Stimulated activated CD4-positive, alpha-beta T cell treated with anti-CD3 and anti-CD28 coated beads, Interleukin-15, amount 100 ng/mL, for 1 hour (primary cell): ENCODE results near the gene FLT3.
"Not testable (repeated sequence)": the region's sequence is repeated elsewhere in the genome, so short reads cannot be mapped to it uniquely, and the experiment has no call there.

Experiments used
- DNase-seq, 2 donors: peaks; one replicate each; pipeline ENCODE4 v3.0.0-alpha.2; 2020; ENCODE audit warnings: low read depth in 1 of 2, low spot score in 1 of 2

Gene FLT3

DNA sequence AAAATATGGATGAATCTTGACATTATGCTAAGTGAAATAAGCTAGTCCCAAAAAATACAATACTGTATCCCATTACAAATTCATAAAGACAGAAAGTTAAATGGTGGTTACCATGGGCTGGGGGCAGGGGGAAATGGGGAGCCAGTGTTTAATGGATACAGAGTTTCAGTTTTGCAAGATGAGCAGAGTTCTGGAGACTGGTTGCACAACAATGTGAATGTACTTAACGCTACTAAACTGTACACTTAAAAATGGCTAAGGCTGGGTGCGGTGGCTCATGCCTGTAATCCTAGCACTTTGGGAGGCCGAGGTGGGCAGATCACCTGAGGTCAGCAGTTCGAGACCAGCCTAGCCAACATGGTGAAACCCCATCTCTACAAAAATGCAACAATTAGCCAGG is 1.5 kb upstream of the FLT3 start:
- DNase-seq: not testable (repeated sequence)

DNA sequence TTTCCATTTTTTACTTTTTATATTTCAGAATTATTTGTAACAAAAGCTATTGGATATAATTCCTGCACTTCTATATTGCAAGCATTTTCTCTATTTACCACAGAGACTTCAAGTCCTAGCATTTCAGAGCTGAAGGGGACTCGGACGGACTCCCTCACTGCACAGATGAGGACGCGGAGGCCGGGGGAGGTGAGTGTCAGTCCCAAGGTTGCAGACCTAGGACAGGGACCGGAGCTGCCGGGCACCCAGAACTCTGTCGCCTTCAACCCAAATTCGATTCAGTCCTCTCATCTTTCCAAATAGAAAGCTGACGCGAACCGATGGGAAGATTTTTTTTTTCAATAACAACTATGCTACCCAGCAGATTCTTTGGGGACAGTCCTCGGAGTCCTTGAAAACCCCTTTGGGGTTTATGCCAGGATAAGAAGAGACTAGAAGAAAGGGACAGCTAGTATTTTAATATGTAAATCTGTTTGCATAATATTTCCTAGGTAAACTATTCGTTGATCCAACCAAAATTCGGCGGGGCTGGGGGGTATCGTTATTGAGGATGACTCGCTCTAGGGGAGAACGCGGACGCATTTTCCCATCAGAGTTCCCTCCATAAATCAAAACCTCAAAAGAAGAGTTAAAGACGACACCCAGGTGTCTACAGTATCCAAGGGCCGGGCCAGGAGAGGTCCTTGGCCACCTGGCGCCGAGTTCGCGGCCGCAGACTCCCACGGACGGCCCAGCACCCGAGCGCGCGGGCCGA is 803 bp downstream of the FLT3 start:
- no peak for DNase-seq

DNA sequence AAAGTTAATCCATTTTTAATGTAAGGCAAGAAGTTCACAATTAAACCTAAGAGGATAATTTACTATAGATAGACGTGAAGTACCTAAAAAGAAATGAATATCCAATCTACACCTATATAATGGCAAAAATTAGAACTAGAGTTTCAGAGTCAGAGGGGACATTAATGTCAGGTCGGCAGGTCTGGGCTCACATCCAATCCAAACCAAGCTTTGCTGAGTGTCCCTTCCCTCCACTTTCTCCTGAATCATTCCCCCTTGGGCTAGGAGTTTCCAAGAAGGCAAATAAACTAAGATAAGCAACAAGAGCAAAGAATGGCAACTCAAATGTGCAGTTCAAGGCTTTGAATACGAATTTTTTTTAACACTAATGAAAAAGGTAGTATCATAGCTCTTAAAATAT is 2.9 kb downstream of the FLT3 start:
- no peak for DNase-seq

DNA sequence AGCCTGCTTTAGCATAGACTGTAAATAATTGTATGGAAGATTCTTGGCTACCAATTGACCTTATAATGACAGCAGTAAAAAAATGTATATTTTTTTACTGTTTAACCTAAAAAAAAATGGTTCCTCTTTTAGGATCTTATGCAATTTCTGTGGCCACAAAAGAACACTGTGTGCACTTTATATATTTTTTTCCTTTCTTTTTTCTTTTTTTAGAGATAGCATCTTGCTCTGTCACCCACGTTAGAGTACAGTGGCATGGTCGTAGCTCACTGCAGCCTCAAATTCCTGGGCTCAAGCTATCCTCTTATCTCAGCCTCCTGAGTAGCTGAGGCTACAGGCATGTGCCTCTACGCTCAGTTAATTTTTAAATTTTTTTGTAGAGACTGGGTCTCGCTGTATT is 6.1 kb downstream of the FLT3 start:
- DNase-seq: no peak

- no peak for DNase-seq
Measured at GRCh38 chr13:28093881-28094280, 6.5 kb downstream of the FLT3 start.

DNA sequence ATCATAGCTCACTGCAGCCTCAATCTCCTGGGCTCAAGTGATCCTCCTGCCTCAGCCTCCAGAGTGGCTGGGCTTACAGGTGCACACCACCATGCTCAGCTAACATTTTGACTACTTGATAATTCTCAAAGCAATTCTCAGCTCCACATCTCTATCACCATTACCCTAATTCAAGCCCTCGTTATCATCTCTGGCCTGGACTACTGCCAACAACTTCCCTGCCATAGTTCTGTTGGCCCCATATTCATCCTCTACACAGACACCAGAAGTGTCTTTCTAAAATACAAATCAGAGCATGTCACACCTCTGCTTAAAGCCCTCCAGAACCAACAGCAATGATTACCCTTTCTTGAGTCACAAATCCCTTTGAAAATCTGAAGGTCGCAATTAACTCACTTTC is 7.9 kb downstream of the FLT3 start:
- DNase-seq: no peak

DNA sequence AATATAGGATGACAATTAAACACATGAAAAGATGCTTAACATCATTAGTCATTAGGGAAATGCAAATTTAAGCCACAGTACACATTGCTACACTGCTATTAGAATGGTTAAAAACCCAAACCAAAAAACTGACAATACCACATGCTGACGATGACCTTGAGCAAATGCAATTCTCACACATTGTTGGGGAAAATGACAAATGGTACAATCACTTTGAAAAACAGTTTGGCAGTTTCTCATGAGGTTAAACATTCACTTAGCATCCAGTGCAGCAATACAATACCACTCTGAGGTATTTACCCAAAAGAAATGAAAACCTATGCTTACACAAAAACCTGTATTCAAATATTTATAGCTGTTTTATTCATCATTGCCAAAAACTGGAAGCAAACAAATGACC is 11.3 kb downstream of the FLT3 start:
- DNase-seq: no peak

DNA sequence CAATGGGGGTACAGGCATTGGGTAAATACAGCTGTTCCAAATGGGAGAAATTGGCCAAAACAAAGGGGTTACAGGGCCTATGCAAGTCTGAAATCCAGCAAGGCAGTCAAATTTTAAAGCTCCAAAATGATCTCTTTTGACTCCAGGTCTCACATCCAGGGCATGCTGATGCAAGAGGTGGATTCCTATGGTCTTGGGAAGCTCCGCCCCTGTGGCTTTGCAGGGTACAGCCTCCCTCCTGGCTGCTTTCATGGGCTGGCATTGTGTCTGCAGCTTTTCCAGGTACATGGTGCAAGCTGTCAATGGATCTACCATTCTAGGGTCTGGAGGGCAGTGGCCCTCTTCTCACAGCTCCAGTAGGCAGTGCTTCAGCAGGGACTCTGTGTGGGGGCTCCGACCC is 22.6 kb downstream of the FLT3 start:
- DNase-seq: not testable (repeated sequence)

DNA sequence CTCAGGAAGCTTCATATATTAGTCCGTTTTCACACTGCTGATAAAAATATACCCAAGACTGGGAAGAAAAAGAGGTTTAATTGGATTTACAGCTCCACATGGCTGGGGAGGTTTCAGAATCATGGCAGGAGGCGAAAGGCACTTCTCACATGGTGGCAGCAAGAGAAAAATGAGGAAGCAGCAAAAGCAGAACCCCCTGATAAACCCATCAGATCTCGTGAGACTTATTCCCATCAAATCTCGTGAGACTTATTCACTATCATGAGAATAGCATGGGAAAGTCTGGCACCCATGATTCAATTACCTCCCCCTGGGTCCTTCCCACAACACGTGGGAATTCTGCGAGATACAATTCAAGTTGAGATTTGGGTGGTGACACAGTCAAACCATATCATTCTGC is 23.1 kb downstream of the FLT3 start:
- no peak for DNase-seq

DNA sequence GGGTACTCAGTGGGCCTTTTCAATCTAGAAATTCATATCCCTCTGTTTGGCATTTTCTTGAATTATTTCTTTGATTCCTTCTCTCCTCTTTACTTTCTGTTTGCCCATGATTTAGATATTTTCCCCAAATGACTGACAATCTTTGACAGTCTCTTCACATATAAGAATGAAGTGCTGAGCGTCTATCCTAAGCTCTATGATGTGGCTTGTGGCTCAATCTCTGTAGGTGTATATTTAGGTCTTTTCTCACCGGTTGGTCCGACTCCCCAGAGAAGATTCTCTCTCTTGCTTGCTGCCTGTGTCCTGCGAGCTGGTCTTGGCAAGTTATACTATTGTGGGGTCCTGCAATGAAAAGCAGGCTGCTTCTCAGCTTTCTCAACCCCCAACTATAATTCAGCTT is 29.0 kb downstream of the FLT3 start:
- DNase-seq: no peak

GRCh38 chr13:28067491-28067890 is 32.9 kb downstream of the FLT3 start:
- DNase-seq: no peak

GRCh38 chr13:28058866-28059613 is 41.3 kb downstream of the FLT3 start:
- DNase-seq: peak in 1 of 2 donors; percentile 12

DNA sequence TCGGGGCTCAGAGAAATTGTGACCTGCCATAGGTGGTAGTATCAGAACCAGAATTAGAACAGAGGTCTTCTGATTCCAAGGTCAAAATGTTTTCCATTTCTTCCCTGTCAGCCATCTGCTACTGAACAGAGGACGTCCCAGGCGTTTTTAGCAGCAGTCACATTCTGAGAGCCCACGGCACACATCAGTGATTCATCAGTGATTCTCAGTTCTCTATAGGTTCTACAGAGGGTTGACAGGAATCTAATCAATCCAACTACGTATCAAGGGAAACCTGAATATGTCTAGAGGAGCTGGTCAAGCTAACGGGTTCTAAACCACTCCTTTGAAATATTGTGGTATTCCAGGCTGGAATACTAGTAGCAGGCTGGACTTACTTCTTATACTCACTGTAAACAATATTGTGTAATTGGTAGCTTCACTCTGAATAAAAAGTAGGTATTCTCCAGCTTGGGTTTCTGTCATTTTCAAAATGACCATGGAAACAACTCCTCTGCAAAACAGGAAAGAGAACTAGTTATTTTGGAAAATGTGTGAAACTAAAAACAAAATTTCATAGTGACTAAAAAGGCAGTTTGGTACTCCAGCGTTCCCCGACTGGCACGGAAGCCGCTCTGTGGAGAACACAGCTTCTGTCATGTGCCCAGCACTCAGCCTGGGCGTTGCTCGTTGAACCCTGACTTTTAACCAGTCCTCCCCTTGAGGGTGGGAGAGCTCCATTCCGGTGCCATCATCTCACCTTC is 43.2 kb downstream of the FLT3 start:
- DNase-seq: no peak

GRCh38 chr13:28056426-28056825 is 44.0 kb downstream of the FLT3 start:
- DNase-seq: no peak

- no peak for DNase-seq
Measured at GRCh38 chr13:28055357-28055756, 45.0 kb downstream of the FLT3 start.

DNA sequence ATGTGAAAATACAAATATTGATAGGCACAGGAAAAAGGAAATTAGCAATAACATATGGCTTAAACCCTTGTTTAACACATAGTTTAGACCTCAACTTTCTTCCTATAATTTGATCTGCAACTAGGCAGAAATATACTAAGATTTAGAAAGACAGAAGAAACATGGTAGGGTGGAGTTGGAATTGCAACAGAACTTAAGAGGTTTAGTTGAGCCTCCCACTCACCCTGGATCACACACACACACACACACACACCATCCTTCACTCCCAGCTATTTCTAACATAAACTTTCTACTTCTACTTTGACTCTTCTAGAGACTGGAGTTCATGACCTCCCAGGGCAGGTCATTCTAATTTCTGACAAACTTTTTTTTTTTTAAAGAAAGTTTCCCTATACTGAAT is 47.4 kb downstream of the FLT3 start:
- DNase-seq: no peak

DNA sequence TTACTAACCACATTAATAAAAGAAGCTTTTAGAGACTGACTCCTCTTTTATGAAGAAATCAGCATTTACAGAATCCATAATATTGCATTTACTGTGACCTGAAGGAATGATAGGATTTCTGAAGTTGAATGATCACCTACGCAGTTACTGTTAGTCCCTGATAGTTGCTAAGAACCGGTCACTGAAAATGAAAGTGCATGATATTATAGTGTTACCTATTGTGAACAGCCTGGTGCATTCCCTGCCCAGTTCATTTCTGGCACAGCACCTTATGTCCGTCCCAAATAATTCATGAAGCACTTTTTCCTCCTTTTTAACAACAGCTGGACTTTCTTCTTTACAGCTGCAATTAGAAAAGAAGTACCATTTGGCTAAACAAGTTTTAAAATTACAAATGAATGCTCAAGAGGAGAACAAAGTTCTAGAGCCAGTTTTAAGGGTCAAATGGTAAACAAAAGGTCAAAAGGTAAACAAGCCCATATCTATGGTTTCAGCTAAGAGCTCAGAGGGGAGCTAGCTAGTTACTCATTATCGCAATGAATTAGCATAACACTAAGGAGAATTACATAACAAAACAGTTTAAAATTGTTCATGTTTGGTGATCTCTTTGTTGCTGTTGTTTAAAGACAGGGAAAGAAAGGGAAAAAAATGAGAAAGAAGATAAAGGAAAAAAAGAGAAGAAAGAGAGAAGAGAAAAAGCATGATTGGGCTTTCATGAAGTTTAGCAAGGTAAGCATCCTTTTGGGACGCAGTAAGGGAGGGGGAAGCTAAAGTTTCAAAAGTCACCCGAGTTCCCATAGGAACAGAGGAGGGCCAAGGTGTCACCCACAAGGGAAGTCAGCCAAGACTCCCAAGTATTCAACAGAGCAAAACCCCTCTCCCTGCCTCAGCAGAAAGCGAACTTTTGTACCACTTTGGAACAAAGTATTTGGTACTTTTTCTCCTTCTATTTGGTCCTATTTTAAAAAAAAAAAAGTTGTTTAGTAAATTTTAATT is 50.2 kb downstream of the FLT3 start:
- no peak for DNase-seq

- DNase-seq: no peak
Measured at GRCh38 chr13:28049215-28049614, 51.2 kb downstream of the FLT3 start.

DNA sequence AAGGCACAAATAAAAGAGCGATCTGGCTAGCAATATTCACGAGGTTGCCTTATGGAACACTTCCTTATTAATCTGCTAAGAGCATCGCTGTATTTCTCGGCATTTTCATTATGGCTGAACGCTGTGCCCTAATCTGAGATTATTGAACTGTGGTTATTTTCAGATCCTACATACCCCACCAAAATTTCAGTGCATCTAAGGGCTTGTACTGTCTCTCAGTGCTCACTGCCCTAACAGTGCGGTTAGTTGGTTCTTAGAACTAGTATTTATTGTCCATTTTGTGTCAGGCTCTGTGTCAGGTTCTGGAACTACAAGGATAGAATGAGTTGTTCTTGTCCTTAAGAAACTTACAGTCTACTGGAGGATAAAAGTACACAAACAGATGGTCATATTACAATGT is 51.6 kb downstream of the FLT3 start:
- DNase-seq: no peak

DNA sequence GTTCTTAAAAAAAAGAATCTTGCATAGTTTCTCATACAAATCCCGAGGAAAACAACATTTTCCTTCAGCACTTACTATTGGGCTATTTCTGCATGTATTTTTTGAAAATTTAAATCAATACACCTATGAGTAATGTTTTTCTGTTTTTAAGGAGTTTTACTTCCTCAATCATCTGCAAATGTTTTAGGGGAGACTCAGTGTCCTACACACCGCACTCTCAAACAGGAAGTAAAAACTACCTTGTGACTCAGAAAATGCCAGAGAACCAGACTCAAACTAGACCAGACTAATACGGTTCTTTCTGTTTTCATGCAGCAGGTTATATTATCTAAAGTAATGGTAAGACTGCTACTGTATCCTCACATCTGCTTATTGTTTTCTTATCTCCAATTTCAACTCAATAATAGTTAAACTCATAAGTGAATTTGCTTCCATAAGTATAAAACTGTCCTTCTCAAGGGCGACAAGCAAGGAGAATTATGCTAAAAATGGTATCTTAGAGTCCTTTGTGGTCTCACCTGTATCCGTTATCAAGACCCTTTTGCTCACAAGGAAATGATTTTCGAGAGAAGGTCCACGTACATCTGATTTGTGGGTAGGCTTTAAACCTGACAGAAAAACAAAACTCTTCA is 52.5 kb downstream of the FLT3 start:
- DNase-seq: no peak
